Stimulated activated naive CD4-positive, alpha-beta T cell treated with Interleukin-2 at 50 U/mL for 16 hours (primary cell): ENCODE results near the gene DBR1.

Experiments used
- DNase-seq: peaks from one replicate; lab custom pipeline; 2025; lab: John Stamatoyannopoulos, UW

Gene DBR1, protein sequence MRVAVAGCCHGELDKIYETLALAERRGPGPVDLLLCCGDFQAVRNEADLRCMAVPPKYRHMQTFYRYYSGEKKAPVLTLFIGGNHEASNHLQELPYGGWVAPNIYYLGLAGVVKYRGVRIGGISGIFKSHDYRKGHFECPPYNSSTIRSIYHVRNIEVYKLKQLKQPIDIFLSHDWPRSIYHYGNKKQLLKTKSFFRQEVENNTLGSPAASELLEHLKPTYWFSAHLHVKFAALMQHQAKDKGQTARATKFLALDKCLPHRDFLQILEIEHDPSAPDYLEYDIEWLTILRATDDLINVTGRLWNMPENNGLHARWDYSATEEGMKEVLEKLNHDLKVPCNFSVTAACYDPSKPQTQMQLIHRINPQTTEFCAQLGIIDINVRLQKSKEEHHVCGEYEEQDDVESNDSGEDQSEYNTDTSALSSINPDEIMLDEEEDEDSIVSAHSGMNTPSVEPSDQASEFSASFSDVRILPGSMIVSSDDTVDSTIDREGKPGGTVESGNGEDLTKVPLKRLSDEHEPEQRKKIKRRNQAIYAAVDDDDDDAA

DNA sequence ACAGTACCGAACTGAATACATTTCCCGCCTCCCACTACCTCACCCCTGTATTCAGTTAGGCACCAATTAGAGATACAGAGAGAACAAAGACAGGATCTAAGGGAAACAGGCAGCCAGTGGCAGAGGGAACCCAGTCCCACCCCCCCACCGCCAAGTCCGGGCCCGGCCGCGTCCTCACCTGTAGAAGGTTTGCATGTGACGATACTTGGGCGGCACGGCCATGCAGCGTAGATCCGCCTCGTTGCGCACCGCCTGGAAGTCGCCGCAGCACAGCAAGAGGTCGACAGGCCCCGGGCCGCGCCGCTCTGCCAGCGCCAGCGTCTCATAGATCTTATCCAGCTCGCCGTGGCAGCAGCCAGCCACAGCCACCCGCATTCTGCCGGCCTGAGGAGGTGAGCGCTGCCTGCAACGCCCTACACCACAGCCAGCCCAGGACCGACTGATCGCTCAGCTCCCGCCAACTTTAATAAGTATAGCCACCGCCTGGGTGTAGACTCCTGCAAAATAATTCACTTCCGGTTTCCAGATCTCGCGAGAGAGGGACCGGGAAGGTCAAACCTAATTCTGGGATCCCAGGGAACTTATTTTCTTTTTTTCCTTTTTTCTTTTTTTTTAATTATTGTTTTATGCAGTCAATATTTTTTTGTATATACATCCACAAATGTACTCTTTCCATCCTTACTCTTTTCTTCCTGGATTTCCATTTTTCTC, at the start of gene DBR1:
DBR1 (minus strand) TSS at position 501 of the 711 bp plus-strand sequence; CDS start at position 375, 126 bp downstream.
- DNase-seq: peak; percentile 81

DNA sequence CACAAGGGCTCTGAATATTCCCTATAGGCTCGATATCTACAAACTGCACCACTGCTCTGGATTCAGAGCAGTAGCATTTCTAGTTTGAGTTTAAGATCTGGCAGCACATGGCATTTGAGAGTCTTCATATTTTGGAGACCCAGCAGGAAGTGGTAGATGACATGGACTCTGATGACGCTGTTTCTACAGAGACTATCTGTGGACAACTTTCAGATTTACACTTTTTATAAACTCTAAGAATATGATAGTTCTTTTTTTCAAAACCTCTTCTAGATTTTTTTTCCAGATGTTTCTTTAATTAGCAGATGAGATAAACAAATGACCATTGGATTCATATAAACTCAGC, 48.2 kb upstream of the DBR1 start:
- DNase-seq: no peak

DNA sequence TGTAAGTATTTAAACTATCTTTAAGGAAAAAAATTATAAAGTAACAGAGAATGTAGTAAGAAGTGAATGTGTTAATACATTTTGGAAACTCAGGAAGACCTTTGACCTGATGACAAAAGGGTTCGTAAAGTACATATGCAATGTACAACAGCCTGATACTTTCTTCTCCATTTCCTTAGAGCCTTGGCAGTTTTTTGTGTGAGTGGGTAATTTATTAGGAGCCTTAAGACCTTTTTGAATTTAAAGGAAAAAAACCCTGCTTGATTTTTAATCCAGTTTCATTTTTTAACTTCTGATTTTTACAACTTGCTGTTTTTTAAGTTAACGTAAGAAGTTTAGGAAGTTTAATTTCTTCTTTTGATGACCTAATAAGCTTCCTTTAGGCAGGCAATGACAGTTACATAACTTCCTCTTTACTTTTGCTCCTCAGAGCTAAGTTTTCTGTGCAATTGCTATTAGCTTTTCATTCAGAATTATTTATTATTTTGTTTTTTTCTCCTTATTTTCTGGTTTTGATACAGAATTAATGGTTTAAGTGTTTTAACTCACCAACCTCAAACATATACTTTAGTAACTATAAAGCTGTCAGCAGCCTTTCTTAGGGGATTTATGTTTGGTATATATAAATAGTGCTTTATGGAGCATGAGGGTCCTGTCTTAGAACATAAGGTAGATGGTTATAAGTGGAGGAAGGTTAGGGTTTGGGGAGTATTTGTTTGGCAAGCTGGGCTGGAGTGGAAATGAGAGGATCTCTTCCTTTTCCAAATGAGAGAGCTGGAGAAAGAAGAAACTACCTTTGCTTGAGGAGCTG, 47.6 kb upstream of the DBR1 start:
- DNase-seq: no peak

DNA sequence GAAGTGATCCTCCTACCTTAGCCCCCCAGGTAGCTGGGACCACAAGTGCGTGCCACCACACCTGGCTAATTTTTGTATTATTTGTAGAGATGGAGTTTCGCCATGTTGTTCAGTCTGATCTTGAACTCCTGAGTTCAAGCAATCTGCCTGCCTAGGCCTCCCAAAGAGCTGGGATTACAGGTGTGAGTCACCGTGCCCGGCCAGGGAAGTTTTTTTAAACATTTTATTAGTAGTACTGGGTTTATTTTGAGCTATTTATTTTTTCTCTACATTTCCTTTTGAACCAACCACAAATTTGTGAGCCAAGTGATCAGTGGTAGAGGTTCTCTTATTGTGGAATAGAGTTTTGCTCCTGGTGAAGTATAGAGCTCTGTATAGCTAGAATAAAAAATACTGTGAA, 46.1 kb upstream of the DBR1 start:
- DNase-seq: no peak

DNA sequence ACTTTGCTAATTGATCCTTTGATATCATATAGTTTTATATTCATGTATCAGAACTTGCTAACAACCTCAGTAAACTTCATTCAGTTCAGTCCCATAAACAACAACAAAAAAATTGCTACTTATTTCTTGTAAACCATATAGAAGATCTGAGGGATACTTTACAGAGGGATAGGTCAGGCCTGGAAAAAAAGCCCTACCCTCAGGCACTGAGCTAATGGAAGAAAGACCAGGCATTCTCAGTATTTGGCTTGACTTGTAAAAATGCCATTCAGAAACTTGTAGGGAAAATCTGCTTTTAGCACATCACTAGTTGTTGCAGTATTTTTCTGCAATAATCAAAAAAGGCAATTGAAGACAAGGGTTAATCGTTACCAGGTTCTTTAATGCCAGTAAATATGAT, 45.5 kb upstream of the DBR1 start:
- no peak for DNase-seq

DNA sequence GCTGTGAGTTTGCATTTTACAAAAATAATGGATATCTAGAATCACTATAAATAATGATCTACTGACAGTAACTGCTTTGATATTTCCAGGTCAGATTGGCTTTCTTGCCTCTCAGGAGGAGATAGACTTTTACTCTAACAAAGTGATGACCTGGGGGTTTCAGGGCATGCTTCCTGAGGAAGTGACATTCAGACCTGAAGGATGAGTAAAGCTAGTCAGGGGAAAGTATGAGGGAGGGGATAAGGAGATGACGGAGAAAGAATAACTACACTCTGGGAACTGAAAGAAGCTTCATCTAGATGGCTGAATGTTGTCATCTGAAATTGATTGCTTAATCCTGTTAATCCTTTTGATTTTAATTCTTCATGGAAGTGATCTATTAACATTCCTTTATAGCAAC, 44.5 kb upstream of the DBR1 start:
- no peak for DNase-seq

DNA sequence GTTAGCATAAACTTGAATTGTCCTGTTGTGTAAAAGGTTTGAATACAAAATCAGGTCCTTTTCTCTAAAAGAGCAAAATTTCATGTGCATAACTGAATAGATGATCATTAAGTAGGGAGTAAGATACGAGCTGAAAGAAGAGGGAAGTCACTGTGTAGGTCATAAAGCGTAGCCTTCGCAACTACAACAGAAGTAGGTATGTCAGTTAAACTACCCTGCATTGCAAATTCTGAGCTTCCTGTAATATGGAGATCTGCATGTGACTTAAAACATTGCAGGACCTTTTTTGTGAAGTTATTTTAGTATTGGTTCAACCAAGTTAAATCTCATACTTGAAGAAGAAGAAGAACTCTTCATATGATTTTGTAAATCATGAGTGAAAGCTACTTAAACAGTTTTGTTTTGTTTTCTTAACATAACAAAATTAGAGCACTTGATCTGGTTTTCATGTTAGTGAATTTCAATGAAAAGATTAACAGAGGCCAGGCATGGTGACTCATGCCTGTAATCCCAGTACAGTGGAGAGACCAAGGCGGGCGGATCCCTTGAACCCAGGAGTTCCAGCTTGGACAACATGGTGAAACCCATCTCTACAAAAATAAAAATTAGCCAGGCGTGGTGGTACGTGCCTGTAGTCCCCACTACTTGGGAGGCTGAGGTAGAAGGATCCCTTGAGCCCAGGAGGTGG, 38.8 kb upstream of the DBR1 start:
- no peak for DNase-seq

DNA sequence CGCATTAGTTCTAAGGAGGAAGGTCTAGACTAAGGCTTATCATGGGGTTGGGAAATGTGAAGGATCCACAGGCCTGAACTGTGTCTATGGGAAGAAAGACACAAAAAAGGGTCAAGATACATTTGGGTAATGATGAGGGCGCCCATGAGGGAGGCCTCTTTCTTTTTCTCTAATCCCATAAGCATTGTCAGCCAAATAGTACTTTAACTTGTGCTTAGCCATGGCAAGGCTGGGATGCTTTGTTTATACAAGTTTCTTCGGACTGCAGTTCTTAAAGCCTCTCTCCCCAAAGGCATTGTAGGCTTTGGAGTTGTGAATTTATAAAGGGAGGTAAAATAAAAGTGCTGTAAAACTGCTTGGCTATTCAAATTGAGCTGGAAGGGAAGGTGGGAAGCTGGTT, 35.8 kb upstream of the DBR1 start:
- DNase-seq: no peak

DNA sequence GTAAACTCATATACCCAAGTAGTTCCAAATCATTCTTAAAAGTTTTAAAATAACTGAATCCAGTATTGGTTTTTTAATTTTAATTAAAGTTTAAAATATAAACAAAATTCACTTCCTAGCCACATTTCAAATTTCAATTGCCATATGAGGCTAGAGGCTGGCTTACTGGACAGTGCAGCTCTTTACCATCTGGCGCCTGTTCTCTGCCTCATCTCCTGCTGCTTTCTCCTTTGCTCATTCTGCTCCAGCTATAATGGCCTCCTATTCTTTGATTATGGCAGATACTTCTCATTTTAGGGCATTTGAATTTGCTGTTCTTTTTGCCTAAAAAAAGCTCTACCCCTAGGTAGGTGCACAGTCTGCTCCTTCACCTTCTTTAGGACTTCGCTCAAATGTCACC, 31.5 kb upstream of the DBR1 start:
- no peak for DNase-seq

DNA sequence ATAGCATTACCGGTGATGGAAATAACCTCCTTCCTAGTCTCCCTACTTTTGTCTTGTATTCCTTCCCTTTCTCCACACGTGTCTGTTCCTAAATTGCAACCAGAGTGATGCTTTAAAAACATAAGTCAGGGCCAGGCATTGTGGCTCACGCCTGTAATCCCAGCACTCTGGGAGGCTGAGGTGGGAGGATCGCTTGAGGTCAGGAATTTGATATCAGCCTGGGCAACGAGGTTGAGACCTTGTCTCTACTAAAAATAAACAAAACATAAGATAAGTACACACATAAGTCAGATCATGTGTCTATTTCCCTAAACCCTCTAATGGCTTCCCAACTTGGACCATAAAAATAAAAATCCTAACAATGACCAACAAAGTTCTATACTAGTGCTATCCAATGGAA, 30.8 kb upstream of the DBR1 start:
- DNase-seq: no peak

DNA sequence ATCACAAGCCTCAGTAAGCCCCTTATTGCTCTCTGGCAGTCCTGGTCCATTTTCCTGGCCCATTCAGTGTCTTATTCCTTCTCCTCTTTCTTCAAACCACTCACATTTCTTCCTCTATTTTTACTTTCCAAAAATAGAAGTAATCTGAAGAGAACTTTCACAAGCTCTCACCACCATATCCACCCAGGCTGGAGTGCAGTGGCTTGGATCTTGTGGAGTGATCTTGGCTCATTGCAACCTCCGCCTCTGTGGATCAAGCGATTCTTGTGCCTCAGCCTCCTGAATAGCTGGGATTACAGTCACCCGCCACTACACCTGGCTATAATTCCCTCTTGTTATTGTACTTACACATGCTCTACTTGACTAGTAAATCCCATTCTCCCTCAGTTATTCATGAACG, 29.2 kb upstream of the DBR1 start:
- DNase-seq: no peak

DNA sequence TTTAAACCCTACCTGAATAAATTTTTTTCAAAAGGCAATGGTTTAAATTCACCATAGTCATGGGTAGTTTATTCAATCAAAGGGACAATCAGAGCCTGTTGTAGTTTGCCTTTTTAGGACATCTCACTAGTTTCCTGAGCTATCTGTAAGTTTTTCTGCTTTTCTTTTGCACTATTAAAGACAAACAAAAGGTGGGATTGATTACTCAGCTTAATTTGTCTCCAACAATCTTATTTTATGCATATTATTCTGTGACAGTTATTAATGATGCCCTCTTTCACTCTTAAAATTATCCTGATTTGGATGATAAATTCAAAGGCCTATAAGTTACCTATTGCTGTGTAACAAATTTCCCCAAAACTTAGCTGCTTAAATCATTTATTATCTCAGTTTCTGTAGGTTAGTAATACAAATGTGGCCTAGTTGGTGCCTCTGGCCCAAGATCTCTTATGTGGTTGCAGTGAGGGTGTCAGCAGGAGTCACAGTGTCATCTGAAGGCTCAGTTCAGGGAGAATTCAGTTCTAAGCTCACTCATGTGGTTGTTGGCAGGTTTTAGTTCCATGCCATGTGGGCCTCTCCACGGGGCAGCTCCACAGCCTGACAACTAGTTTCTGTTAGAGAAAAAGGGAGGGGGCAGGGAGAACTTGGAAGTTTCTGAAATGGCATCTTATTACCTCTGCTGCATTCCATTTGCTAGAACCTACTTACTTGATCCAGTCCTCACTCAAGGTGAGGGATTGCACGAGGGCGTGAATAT, 28.4 kb upstream of the DBR1 start:
- no peak for DNase-seq

DNA sequence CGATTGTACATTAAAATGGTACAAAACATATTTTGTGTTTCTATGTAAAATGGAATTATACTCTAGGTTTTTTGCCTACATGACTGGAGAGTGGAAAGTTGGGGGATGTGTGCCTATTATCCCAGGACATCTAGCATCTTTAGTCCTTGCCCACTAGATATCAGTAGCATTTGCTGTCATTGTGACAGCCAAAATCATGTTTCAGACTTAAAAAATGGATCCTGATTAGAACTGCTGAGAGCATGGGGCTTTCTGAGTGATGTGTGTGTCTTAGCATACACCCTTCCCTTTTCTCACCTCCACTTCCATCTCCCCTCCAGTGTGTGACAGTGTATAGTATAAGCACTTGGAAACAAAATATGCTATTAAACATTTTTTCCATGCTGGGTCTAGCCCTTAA, 25.7 kb upstream of the DBR1 start:
- no peak for DNase-seq

DNA sequence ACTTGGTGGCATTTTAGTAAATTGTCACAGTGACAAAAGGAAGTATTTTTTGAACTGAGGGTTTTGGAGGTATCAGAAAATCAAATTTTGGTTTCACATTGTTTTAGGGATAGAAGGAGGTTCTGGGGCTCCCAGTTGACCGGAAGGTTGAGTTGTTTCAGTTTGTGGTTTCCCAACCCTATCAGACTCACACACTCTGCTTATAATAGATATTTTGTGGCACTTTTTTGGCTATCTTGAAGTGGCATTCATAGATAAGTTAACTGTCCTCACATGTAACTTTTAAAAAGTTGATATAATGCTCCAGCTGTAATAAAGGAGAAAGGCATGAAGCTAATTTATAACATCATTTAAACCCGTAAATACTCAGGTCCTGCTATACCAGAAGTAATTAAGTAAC, 25.1 kb upstream of the DBR1 start:
- no peak for DNase-seq

DNA sequence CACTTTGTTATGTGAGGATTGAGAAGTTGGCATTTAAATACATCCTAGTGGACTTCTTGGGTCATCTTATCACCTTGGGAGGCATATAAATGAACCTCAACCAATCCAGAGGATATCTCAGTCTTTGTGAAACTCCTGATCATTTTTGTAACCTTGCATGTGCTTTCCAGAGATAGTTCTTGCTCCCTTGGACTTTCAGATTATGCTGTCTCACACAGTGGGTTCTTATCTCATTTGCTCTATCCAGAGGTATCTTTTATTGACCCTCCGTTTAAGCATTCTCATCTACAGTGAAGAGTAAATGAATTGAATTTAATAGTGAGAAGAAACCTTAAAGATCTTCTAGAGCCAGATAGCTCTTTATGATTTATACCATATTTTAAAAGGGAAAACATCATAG, 22.8 kb upstream of the DBR1 start:
- DNase-seq: no peak

DNA sequence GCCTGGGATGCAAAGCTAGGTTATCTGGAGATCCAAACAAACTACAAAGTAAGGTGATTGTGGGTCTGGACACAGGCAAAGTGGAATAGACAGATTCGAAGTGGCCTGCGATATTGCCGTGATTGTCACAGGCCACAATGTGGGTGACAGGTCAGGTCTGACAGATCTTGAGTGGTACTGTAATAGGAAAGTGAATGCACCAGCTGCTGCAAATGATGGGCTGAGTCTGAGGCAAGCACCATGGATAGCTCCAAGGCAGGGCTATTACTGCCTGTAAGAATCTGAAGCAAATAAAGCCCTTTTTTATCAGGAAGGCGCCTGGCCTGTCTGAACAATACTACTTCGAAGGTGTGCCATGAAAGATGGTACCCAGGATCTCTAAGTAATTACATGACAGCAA, 22.3 kb upstream of the DBR1 start:
- DNase-seq: no peak

DNA sequence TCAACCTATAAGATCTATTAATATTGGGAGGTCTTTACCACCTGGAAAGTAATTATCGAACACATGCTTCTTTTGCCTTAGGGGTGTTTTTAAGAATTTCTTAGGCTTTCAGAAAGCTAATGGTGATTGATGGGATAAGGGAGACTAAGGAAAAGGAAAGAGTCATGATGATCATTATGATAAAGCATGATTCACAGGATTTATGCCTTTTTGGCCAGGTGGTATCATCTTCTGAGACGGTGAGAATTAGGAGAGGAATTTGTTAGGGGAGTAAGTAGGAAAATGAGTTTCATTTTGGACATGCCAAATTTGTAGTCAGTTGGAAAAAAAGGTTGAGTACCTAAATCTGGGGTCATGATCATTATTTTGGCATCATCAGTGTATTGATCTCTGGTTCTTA, 21.3 kb upstream of the DBR1 start:
- DNase-seq: no peak

DNA sequence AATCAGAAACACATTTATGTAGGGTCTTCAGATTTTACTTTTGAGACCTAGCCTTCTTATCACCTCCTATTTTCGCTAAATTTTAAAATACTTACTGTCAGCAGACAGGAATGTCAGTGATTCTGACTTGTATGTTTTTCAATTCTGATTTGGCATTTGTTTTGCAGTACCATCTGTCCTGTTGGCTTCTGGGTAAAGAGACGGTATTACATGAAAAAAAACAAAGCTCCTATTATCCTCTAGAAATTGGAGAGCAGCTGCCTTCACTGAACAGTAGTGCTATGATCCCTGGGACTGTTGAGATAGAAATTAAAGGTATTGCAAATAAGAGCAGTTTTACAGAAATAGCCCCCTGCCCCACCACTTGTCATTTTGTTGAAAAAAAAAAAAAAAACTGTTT, 20.8 kb upstream of the DBR1 start:
- no peak for DNase-seq

DNA sequence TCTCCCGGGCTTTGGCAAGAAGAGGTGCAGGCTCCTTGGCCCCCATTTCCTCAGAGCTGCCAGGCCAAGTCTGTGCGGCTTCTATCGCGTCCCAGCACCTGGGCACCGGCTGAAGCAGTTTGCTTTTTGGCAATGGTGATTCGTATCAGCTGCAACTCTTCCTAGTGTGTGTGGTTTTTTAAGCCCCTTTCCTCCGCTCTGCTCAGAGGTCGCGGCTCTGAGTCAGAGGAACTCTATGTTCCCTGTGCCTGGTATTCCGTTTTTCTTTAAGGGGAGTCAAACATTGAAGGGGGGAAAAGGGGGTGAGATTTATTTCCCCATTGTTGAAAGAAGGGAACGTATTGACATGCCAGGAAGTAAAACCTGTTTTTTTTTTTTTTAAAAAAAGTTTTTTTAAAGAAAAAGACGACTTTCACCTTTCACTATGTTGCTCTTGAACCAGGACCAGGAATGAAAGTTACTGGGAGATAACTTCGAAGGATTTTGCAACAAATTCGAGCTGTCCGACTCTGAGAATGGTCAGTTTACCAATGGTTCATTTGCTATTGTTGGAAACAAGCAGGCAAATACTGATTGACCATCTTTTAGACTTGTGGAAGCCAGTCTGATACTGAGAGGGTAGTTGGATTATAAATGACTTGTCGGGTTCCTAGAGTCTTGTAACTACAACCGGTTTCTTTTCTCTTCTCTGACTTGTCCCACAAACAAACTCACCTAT, 13.5 kb upstream of the DBR1 start:
- peak; percentile 38 for DNase-seq

DNA sequence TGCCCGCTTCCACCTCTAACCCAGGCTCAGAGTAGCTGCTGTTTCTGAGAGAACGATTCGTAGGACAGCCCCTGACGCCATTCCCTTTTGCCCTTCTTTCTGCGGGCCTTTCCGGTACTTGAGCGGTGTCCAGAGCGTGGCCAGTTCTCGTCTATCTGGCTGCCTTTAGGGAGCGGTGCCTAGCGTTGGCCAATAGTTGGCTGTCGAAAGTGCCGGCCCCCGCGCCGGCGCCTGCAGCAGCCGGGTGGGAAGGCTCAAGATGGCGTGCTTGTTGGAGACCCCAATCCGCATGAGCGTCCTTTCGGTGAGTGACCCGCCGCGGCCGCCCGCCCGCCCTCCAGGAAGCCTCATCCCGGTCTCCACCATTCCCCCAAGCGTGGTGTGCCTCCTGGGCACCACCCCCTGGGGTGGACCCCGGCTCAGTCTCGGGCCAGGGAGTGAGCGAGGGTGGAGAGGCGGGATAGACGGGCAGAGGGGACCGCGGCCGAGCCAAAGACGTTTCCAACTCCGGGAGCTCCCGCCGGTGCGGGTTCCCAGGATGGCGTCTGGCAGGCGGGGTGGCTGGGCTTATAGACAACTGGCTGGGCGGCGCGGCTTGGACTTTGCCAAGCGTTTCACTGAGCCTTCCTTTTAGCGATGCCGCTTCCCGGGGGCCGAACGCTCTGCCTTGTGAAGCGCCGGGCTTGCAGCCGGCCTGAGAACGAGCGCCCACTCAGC, 12.7 kb upstream of the DBR1 start, which contains the start of gene ARMC8:
ARMC8 (plus strand) TSS at position 6 of the 717 bp plus-strand sequence; CDS start at position 260, 254 bp downstream.
- DNase-seq: no peak
